Ovary (tissue), 1 donor: ENCODE data around the gene CHKA.

Experiments
- EP300 ChIP-seq: sonication (generic); formaldehyde crosslinking; IDR thresholded peaks from one replicate; pipeline ENCODE4 v1.6.1; 2017; ENCODE audit warnings: antibody characterized with exemption
- POLR2A ChIP-seq: fragments of 450-650 bp; IDR thresholded peaks from one replicate; pipeline ENCODE4 v1.6.1; 2017; ENCODE audit warnings: antibody characterized with exemption, mild to moderate bottlenecking, moderate library complexity

DNA sequence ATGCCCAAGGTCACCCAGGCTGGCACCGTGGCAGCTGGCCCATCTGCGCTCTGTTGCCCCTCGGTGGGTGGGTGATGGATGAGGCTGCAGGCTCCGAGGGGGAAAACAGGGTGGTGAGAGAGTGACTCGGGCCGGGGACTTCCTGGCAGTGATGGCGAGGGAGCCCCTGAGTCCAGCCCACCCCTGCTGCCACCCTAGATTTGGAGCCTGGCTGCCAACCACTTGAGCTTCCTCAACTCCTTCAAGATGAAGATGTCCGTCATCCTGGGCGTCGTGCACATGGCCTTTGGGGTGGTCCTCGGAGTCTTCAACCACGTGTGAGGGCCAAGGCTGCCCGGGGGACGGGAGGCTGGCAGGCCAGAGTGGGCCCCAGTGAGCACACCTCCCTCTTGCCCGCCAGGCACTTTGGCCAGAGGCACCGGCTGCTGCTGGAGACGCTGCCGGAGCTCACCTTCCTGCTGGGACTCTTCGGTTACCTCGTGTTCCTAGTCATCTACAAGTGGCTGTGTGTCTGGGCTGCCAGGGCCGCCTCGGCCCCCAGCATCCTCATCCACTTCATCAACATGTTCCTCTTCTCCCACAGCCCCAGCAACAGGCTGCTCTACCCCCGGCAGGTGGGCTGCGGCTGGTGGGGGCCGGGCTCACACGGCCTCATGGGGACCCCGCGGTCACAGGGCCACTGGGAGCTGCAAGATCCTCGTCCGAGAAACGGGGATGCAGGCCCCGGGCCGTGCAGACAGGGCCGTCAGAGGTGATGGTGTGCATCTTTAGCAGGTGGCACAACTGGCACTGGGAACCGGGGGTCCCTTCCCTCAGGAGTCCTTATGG lies 72.3 kb downstream of the CHKA start:
- TF ChIP-seq POLR2A (no peak), EP300 (no peak)
